Ectodermal cell (in vitro differentiated cells): Measurements from ENCODE around the gene ARL4D.

Source experiments
- H3K27ac ChIP-seq: 2 replicates; pipeline ENCODE4 v1.7.0; 2013; ENCODE audit warnings: mild to moderate bottlenecking, low read depth, low read length; ENCODE audit not compliant: insufficient read depth, poor library complexity, severe bottlenecking
- H3K27me3 ChIP-seq: 2 replicates; pipeline ENCODE4 v1.7.0; 2013; ENCODE audit warnings: mild to moderate bottlenecking, low read length; ENCODE audit not compliant: insufficient read depth, control insufficient read depth, poor library complexity, severe bottlenecking
- H3K36me3 ChIP-seq: one replicate; pipeline ENCODE4 v1.7.0; 2013; ENCODE audit warnings: low read length; ENCODE audit not compliant: control insufficient read depth, insufficient read depth
- H3K4me1 ChIP-seq: one replicate; pipeline ENCODE4 v1.7.0; 2013; ENCODE audit warnings: low read length; ENCODE audit not compliant: control insufficient read depth, insufficient read depth
- H3K4me3 ChIP-seq: 2 replicates; pipeline ENCODE4 v1.7.0; 2013; ENCODE audit warnings: low read depth, low read length, control low read depth; ENCODE audit not compliant: insufficient read depth
- H3K9me3 ChIP-seq: 2 replicates; pipeline ENCODE4 v1.7.0; 2013; ENCODE audit warnings: mild to moderate bottlenecking, low read length, moderate library complexity; ENCODE audit not compliant: control insufficient read depth
- WGBS, 2 experiments: methylation state at CpG; one replicate each; pipeline ENCODE4 v1.1.7; 2013; ENCODE audit warnings: missing lambda C conversion rate in 2 of 2; 5-methylcytosine and 5-hydroxymethylcytosine counted together

Gene ARL4D

DNA sequence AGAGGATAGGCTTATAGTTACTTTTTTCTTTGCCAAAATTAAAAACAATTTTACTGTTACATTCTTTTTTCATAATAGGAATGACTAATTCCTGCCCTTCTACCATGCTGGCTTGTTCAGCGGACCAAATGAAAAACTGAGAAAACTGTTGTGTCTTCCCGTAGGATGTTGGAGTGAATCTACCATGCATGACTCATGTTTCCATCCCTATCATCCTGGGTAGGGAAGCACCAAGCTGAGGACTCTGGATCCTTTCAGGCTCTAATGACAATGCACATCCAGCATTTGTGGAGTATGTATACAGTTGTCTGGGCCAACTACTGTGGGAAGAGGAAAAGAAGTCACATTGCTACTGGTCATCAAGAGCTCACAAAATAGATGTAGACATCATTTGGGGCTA, 43.9 kb downstream of the ARL4D start:
- H3K27ac ChIP-seq, result no peak overlapping the region

DNA sequence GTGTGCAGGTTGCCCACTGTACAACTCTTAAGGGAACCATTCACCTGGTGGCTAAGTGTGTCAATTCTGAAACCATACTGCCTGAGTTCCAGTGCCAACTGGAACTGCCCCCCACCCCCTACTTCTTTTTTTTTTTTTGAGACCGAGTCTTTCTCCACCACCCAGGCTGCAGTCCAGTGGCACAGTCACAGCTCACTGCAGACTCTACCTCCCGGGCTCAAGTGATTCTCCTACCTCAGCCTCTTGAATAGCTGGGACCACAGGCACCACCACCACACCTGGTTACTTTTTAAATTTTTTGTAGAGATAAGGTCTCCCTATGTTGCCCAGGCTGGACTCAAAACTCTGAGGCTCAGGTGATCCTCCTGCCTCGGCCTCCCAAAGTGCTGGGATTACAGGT, 44.6 kb downstream of the ARL4D start:
- peaks cover 9% of the 10 kb centered on the region for H3K4me1 ChIP-seq
- no peak overlapping the region for H3K4me3 ChIP-seq
- H3K27me3 ChIP-seq, result no peaks in the 10 kb centered on the region
- WGBS, 2 experiments, result 91 to 92% methylated on average over 3 of the region's 3 CpGs
- H3K36me3 ChIP-seq, result no peaks in the 10 kb centered on the region
- H3K27ac ChIP-seq, result no peak overlapping the region
- peaks cover 2% of the 10 kb centered on the region for H3K9me3 ChIP-seq

More for the DNA sequence above, 43.9 kb downstream of the ARL4D start:
- no peak overlapping the region for H3K4me3 ChIP-seq
- WGBS, 2 experiments, result 69 to 83% methylated on average over 2 of the region's 2 CpGs
- no peaks in the 10 kb centered on the region for H3K36me3 ChIP-seq
- H3K9me3 ChIP-seq, result peaks cover 2% of the 10 kb centered on the region
- peaks cover 9% of the 10 kb centered on the region for H3K4me1 ChIP-seq
- H3K27me3 ChIP-seq, result no peaks in the 10 kb centered on the region

DNA sequence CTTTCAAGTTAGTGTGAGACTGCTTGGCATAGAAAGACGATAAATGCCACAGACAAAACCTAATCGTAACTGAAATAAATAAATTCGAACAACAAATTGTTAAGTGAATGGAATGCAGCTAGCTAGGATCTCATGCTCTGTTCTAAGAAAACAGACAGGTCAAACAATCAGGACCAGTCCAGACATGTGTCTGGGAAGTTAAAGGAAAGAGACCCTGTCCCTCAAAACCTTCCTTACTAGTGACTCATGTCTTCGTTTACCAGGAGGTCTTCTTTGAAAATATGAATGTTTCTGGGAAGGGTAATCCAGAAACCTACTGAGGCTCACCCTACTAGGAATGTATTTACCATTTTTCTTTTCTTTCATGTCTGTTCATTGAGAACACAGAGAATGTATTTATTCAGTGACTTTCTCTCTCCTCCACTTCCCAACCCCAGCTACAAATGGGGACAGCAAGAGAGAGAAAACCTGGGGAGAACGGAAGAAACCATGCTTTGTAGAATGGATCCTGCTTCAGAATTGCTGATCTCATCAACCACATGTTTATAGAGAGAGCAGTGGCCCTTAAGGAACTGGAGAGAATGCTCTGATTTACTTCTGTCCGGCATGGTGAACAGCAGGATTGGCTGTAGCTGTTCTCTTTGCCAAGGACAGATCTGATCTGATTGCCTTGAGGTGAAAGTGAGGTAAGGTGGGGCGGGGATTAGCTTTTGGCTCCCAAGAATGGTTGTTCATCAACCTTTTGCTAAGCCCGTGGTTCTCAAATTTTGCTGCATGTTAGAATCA, 45.6 kb downstream of the ARL4D start:
- Histone ChIP-seq H3K27ac (no peak overlapping the region), H3K4me3 (no peak overlapping the region)
- WGBS, 2 experiments, result 88 to 91% methylated on average over 7 to 8 of the region's 8 CpGs

DNA sequence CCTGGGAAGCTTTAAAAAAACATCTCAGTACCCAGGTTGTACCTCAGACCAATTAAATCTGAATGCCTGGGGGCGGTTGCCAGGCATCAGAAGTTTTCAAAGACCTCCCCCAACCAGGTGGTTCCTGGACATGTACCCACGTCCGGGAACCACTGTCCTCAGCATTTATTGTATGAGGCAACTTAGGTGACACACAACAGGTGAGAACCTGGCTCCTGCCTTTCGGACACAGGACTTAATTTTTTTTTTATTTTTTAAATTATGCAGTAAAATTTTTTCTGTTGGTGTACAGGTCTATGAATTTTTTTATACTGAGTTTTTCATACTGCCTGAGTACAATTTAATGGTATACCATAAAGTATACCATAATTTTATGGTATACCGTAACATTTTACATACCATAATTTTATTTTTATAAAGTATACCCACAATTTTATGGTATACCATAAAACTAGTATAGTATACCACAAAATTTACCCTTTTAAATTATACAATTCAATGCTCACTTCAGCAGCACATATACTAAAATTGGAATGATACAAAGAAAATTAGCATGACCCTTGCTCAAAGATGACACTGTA, 46.3 kb downstream of the ARL4D start:
- Histone ChIP-seq H3K27me3 (no peaks in the 10 kb centered on the region), H3K9me3 (peaks cover 2% of the 10 kb centered on the region), H3K27ac (no peak overlapping the region), H3K36me3 (no peaks in the 10 kb centered on the region), H3K4me3 (no peak overlapping the region), H3K4me1 (no peaks in the 10 kb centered on the region)
- WGBS, 2 experiments, result 78 to 90% methylated on average over 3 to 4 of the region's 5 CpGs

More for the DNA sequence above, 45.6 kb downstream of the ARL4D start:
- H3K36me3 ChIP-seq, result no peaks in the 10 kb centered on the region
- H3K4me1 ChIP-seq, result no peaks in the 10 kb centered on the region
- peaks cover 2% of the 10 kb centered on the region for H3K9me3 ChIP-seq
- no peaks in the 10 kb centered on the region for H3K27me3 ChIP-seq

DNA sequence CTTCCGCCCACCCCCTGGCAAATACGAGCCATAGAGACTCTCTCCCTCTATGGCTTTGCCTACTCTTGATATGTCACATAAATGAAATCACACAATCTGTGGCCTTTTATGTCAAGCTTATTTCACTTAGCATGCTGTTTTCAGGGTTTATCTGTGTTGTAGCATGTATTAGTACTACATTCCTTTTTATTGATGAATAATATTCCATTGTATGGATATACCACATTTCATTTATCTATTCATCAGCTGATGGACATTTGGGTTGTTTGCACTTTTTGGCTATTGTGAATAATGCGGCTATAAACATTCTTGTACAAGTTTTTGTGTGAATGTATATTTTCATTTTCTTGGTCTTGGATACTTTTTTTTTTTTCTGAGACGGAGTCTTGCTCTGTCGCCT, 48.0 kb downstream of the ARL4D start:
- Histone ChIP-seq H3K4me3 (no peak overlapping the region), H3K4me1 (no peaks in the 10 kb centered on the region), H3K27ac (no peak overlapping the region), H3K9me3 (peaks cover 2% of the 10 kb centered on the region), H3K27me3 (no peaks in the 10 kb centered on the region), H3K36me3 (no peaks in the 10 kb centered on the region)
- WGBS, 2 experiments, result 93 to 95% methylated on average over 5 of the region's 5 CpGs

DNA sequence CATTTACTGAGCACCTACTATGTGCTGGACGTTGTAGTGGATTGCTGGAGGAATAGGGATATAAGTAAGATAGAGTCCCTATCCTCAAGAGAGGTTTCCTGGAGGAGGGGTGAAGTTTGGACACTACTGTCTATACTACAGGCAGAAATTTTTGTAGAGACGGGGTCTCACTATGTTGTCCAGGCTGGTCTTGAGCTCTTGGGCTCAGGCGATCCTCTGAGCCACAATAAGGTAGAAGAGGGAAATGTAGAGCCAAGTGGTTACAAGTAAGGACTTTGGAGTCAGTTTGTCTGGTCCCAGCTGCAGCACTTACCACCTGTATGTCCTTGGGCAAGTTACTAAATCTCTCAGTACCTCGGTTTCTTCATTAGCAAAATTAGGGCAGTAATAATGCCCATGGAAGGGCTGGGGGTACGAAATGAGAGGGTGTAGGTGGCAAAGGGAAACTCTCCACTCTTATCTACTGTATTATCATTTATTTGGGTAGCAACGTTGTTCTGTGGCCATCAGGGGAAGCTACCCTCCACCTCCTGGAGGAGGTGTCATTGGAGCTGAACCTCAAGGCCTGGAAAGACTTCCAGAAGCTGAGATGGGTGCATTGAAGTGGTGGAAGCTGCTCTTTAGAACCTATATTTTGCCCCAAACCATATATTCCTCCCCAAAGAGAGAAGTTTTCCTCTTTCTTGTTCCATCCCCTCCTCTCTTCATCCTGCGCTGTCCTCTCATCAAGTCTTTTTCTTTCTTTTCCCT, 50.1 kb downstream of the ARL4D start:
- Histone ChIP-seq H3K36me3 (no peaks in the 10 kb centered on the region), H3K27me3 (no peaks in the 10 kb centered on the region), H3K4me3 (no peak overlapping the region), H3K9me3 (peaks cover 2% of the 10 kb centered on the region), H3K4me1 (no peaks in the 10 kb centered on the region), H3K27ac (no peak overlapping the region)
- WGBS, 2 experiments, result 86 to 89% methylated on average over 6 to 7 of the region's 7 CpGs

DNA sequence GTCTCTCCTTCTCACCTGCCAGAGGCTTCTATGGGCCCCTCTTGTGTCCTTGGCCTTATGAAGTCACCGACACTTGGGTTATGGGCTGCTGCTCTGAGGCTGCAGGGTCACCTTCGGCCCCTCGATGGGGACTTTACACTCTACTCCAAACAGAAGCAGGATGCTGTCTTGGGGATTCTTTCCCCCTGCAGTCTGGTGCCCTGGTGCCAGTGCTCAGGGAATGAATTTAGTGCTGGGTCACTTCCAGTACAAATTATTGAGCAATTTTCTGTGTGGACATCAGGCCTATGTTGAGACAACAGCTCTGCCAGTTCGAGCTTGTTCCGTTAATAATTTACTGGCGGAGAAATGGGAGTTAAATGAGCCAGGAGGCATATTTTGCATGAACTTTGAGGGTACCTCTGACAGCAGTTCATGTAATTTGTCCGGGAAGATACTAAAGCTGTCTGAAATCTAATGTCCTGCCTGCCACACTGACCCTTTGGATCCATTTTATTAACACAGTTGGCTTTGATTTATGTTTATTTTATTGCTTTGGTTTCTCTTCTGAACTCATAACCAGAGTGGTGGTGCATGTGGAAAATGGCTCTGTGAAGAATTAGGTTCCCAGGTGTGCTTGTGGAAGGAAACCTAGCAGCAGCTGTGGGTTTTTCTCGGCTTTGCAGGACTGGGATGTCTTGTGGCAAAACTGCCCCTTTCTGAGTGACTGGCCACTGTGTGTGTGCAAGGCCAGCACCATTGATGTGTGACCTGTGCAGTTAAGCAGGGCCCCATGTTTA, 50.9 kb downstream of the ARL4D start:
- no peak overlapping the region for H3K27ac ChIP-seq
- peaks cover 2% of the 10 kb centered on the region for H3K9me3 ChIP-seq
- no peaks in the 10 kb centered on the region for H3K4me1 ChIP-seq
- no peak overlapping the region for H3K4me3 ChIP-seq
- WGBS, 2 experiments, result 93% methylated on average over 8 of the region's 8 CpGs
- H3K36me3 ChIP-seq, result no peaks in the 10 kb centered on the region
- no peaks in the 10 kb centered on the region for H3K27me3 ChIP-seq
